Measurements from ENCODE around the gene UBQLN3. TPM values are rescaled to one million over a fixed set of nuclear protein-coding genes. Genes with fewer than 3 reads are reported as not detected.

Gene UBQLN3
- total and polyA plus RNA-seq, 2 experiments from 2014 or later, result not detected

DNA sequence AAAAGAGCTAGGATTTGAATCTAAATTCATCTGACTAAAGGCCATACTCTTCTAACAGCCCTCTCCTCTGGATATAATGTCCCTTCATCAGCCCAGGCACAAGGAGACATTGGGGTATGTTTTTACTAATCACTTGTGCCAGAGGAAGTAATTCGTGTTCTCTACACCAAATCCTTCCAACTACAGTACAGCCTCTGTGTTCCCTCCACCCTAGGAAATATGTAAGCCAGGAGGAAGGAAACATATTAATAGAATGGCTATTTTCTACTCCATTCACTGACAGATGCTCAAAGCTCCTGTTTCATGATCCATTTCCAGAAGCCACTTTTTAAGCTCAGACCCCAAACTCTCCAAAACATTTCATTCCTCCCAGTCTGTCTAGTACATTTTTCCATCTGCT lies 18.7 kb upstream of the UBQLN3 start:
- Mint-ChIP-seq H3K27me3 (ENCODE audit: insufficient read depth, low read depth, poor library complexity) (peaks cover 8% of the 10 kb centered on the region), H3K4me3 (no peak overlapping the region), H3K36me3 (ENCODE audit: low read depth) (no peaks in the 10 kb centered on the region), H3K4me1 (peaks cover 13% of the 10 kb centered on the region), H3K9me3 (peaks cover 2% of the 10 kb centered on the region; the same call in 1 of the 3 replicates), H3K27ac (no peak overlapping the region)
- no peaks in the 10 kb centered on the region for H3K36me3 ChIP-seq (ENCODE audit: insufficient read depth)
- H2AFZ ChIP-seq, result no peak overlapping the region
- H4K20me1 ChIP-seq (replicated peaks; ENCODE audit: insufficient read depth), result no peaks in the 10 kb centered on the region; the same call in 1 of the 2 replicates
- H3K27me3 ChIP-seq (ENCODE audit: insufficient read depth), result no peaks in the 10 kb centered on the region
- 0 out of 2 replicates have a peak, but pooled peaks cover 8% of the 10 kb centered on the region for H3K9me2 ChIP-seq (ENCODE audit: insufficient read depth)
- DNase-seq (ENCODE audit: low spot score), result no peak
- no peak overlapping the region for H3K4me3 ChIP-seq
- H3K79me2 ChIP-seq (replicated peaks; ENCODE audit: insufficient read depth), result no peaks in the 10 kb centered on the region
- no peak overlapping the region for H3K27ac ChIP-seq (ENCODE audit: low read depth)
- H3K4me1 ChIP-seq (ENCODE audit: insufficient read depth), result no peaks in the 10 kb centered on the region; the same call in 1 of the 2 replicates
- TF ChIP-seq, protein P1, sequence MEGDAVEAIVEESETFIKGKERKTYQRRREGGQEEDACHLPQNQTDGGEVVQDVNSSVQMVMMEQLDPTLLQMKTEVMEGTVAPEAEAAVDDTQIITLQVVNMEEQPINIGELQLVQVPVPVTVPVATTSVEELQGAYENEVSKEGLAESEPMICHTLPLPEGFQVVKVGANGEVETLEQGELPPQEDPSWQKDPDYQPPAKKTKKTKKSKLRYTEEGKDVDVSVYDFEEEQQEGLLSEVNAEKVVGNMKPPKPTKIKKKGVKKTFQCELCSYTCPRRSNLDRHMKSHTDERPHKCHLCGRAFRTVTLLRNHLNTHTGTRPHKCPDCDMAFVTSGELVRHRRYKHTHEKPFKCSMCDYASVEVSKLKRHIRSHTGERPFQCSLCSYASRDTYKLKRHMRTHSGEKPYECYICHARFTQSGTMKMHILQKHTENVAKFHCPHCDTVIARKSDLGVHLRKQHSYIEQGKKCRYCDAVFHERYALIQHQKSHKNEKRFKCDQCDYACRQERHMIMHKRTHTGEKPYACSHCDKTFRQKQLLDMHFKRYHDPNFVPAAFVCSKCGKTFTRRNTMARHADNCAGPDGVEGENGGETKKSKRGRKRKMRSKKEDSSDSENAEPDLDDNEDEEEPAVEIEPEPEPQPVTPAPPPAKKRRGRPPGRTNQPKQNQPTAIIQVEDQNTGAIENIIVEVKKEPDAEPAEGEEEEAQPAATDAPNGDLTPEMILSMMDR (conservative IDR thresholded peaks at IDR 0.05; ENCODE audit: low read depth in 2 of 2), result no peak
- TF ChIP-seq REST (IDR thresholded peaks at IDR 0.05; ENCODE audit: unreplicated experiment) (no peak), ZNF462 (CRISPR knock-in tag; IDR thresholded peaks at IDR 0.05) (no peak), STAT1 (IDR thresholded peaks at IDR 0.05; ENCODE audit: unreplicated experiment) (no peak), POLR2AphosphoS5 (IDR thresholded peaks at IDR 0.05; ENCODE audit: low read depth) (no peak), CREB1 (CRISPR knock-in tag; IDR thresholded peaks at IDR 0.05; ENCODE audit: low read depth) (no peak), EZH2 (IDR thresholded peaks at IDR 0.05; ENCODE audit: low read depth, unreplicated experiment) (no peak), ZNF114 (CRISPR knock-in tag; IDR thresholded peaks at IDR 0.05) (no peak), ZNF331 (CRISPR knock-in tag; IDR thresholded peaks at IDR 0.05; ENCODE audit: low read depth) (no peak), NANOG (IDR thresholded peaks at IDR 0.05; ENCODE audit: borderline replicate concordance) (no peak)
- ATAC-seq, result no peak
- H3F3A ChIP-seq (replicated peaks; ENCODE audit: low read depth), result no peaks in the 10 kb centered on the region
- no peak overlapping the region for H3K4me2 ChIP-seq
